PFSK-1 (cell line): ENCODE data around the gene FBXO21.

Experiments used
- POLR2AphosphoS5 ChIP-seq: IDR thresholded peaks from 2 replicates; pipeline ENCODE4 v1.6.1; 2012; ENCODE audit warnings: low read depth, mild to moderate bottlenecking, control low read depth, low read length, moderate library complexity
- TAF1 ChIP-seq: IDR thresholded peaks from 2 replicates; pipeline ENCODE4 v1.6.1; 2012; ENCODE audit warnings: low read length, control low read depth, borderline replicate concordance; ENCODE audit not compliant: insufficient read depth

DNA sequence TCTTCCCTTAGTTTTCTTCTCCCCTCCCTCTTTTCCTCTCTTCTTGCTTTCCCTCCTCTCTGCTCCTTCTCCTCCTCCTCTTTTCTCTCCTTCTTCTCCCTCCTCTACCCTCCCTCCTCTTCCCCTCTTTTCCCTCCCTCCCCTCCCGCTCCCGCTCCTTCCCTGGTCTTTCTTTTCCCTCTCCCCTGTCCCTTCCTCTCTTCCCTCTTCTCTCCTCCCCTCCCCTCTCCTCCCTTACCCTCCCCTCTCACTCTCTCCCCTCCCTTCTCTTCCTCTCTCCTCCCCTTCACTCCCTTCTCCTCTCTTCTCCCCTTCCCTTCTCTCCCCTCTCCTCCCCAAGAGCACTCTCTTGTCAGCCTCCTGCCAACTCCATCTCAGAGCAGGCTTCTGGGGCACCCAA, 17.4 kb upstream of the FBXO21 start:
- TF ChIP-seq TAF1 (no peak), POLR2AphosphoS5 (no peak)
